ENCODE results near the gene GPBAR1.

- no peak for TF ChIP-seq CTCF (IDR thresholded peaks at IDR 0.05; ENCODE audit: control extremely low read depth in 1 of 3, insufficient read depth in 1 of 3, low read depth in 1 of 3, low read length in 3 of 3)
- no peak for TF ChIP-seq CHD2 (IDR thresholded peaks at IDR 0.05; ENCODE audit: low read length)
- no peak for TF ChIP-seq TCF12 (IDR thresholded peaks at IDR 0.05; ENCODE audit: low read depth, low read length)
- TF ChIP-seq HDAC2 (IDR thresholded peaks at IDR 0.05; ENCODE audit: borderline replicate concordance in 1 of 2, low read depth in 2 of 2, low read length in 2 of 2), result no peak
- TF ChIP-seq POLR2AphosphoS5 (IDR thresholded peaks at IDR 0.05; ENCODE audit: low read depth, low read length), result no peak
Observed at GRCh38 chr2:218221000-218221399, 39.8 kb upstream of the GPBAR1 start.
